Karpas-422 (cell line): Measurements from ENCODE around the gene HLA-DPA1. TPM values are rescaled to one million over a fixed set of nuclear protein-coding genes. Genes with fewer than 3 reads are reported as not detected.

ENCODE experiments used
- DNase-seq: peaks from one replicate; pipeline ENCODE4 v3.0.0-alpha.2; 2015
- H2AFZ ChIP-seq: fragments of 200-600 bp; sonication (generic); 2 replicates; pipeline ENCODE4 v1.6.1; 2014; ENCODE audit warnings: antibody characterized with exemption, low read length, mixed read lengths
- H3K27ac ChIP-seq: fragments of 200-600 bp; sonication (generic); 2 replicates; pipeline ENCODE4 v1.5.1; 2014; ENCODE audit warnings: mild to moderate bottlenecking, low read length, moderate library complexity
- H3K27me3 ChIP-seq: fragments of 200-600 bp; sonication (generic); 2 replicates; pipeline ENCODE4 v1.6.1; 2014; ENCODE audit warnings: low read length, mixed read lengths
- H3K36me3 ChIP-seq: fragments of 200-600 bp; sonication (generic); 2 replicates; pipeline ENCODE4 v1.6.1; 2014; ENCODE audit warnings: low read length, mixed read lengths; ENCODE audit not compliant: insufficient read depth
- H3K4me1 ChIP-seq: fragments of 200-600 bp; sonication (generic); 2 replicates; pipeline ENCODE4 v1.6.1; 2014; ENCODE audit warnings: mild to moderate bottlenecking, low read length, mixed read lengths
- H3K4me2 ChIP-seq: fragments of 200-600 bp; sonication (generic); 2 replicates; pipeline ENCODE4 v1.6.1; 2014; ENCODE audit warnings: low read length, low read depth, mild to moderate bottlenecking; ENCODE audit not compliant: poor library complexity, severe bottlenecking
- H3K4me3 ChIP-seq: fragments of 200-600 bp; sonication (generic); 2 replicates; pipeline ENCODE4 v1.5.1; 2014; ENCODE audit warnings: mild to moderate bottlenecking, antibody characterized with exemption, low read length, mixed read lengths
- H3K79me2 ChIP-seq: fragments of 200-600 bp; sonication (generic); 2 replicates; pipeline ENCODE4 v1.6.1; 2014; ENCODE audit warnings: mild to moderate bottlenecking, low read length, mixed read lengths
- H3K9ac ChIP-seq: fragments of 200-600 bp; sonication (generic); 2 replicates; pipeline ENCODE4 v1.6.0; 2014; ENCODE audit warnings: low read length
- H3K9me2 ChIP-seq: fragments of 200-600 bp; sonication (generic), shearing (Covaris generic); replicated peaks from 2 replicates; pipeline ENCODE4 v1.6.0; 2014; ENCODE audit warnings: mild to moderate bottlenecking, low read length, moderate library complexity; ENCODE audit not compliant: insufficient read depth
- H3K9me3 ChIP-seq: fragments of 300-700, 200-600 bp; sonication (generic); 2 replicates; pipeline ENCODE4 v1.6.1; 2014; ENCODE audit warnings: low read length, mixed read lengths
- H4K20me1 ChIP-seq: fragments of 200-600 bp; sonication (generic); 2 replicates; pipeline ENCODE4 v1.6.1; 2014; ENCODE audit warnings: mild to moderate bottlenecking, antibody characterized with exemption, low read length, low read depth; ENCODE audit not compliant: insufficient read depth
- total RNA-seq: library from RNA; depleted of rRNA; stranded (reverse); fragments of >200 nt; shearing (Covaris generic); gene quantifications from 2 replicates; pipeline ENCODE4 v1.2.3, GENCODE V29; 2014; ENCODE audit warnings: low replicate concordance

Gene HLA-DPA1
- total RNA-seq, 1 experiment from 2014 or later = 780 TPM

GRCh38 chr6:33028220-33028849, 45.1 kb downstream of the HLA-DPA1 start:
- Histone ChIP-seq H3K27ac (peak overlapping the region; percentile 95), H3K4me3 (peak overlapping the region; percentile 21), H3K9ac (peak overlapping the region; percentile 65)

GRCh38 chr6:33024521-33024920, 48.9 kb downstream of the HLA-DPA1 start:
- H3K4me1 ChIP-seq = peaks cover 34% of the 10 kb centered on the region
- H3K9me3 ChIP-seq = no peaks in the 10 kb centered on the region
- H4K20me1 ChIP-seq = no peaks in the 10 kb centered on the region
- no peaks in the 10 kb centered on the region for H3K79me2 ChIP-seq
- H3K9me2 ChIP-seq = no peaks in the 10 kb centered on the region
- H2AFZ ChIP-seq = no peak overlapping the region
- no peak overlapping the region for H3K4me2 ChIP-seq
- H3K27me3 ChIP-seq = no peaks in the 10 kb centered on the region
- H3K4me3 ChIP-seq = no peak overlapping the region
- DNase-seq = no peak
- H3K36me3 ChIP-seq = no peaks in the 10 kb centered on the region
- H3K9ac ChIP-seq = no peak overlapping the region
- H3K27ac ChIP-seq = no peak overlapping the region

More at GRCh38 chr6:33028220-33028849, 45.1 kb downstream of the HLA-DPA1 start:
- H3K27me3 ChIP-seq = no peaks in the 10 kb centered on the region
- H4K20me1 ChIP-seq = no peaks in the 10 kb centered on the region
- no peaks in the 10 kb centered on the region for H3K79me2 ChIP-seq
- no peaks in the 10 kb centered on the region for H3K36me3 ChIP-seq
- H3K9me2 ChIP-seq = no peaks in the 10 kb centered on the region
- peak overlapping the region; percentile 60 for H3K4me2 ChIP-seq
- DNase-seq = peak; percentile 70
- H2AFZ ChIP-seq = peak overlapping the region; percentile 80
- peaks cover 48% of the 10 kb centered on the region for H3K4me1 ChIP-seq
- no peaks in the 10 kb centered on the region for H3K9me3 ChIP-seq

- no peaks in the 10 kb centered on the region for H3K9me2 ChIP-seq
- H3K4me3 ChIP-seq = no peak overlapping the region
- no peak overlapping the region for H3K9ac ChIP-seq
- peaks cover 34% of the 10 kb centered on the region for H3K4me1 ChIP-seq
- no peaks in the 10 kb centered on the region for H3K36me3 ChIP-seq
- DNase-seq = no peak
- no peaks in the 10 kb centered on the region for H4K20me1 ChIP-seq
- no peak overlapping the region for H3K4me2 ChIP-seq
- no peaks in the 10 kb centered on the region for H3K27me3 ChIP-seq
- H2AFZ ChIP-seq = no peak overlapping the region
- no peaks in the 10 kb centered on the region for H3K79me2 ChIP-seq
- no peak overlapping the region for H3K27ac ChIP-seq
- no peaks in the 10 kb centered on the region for H3K9me3 ChIP-seq
Measured at GRCh38 chr6:33023536-33023935, 49.9 kb downstream of the HLA-DPA1 start.

- no peaks in the 10 kb centered on the region for H3K9me3 ChIP-seq
- H3K27ac ChIP-seq = no peak overlapping the region
- no peak overlapping the region for H3K4me3 ChIP-seq
- H2AFZ ChIP-seq = no peak overlapping the region
- H3K36me3 ChIP-seq = no peaks in the 10 kb centered on the region
- peaks cover 30% of the 10 kb centered on the region for H3K4me1 ChIP-seq
- no peak overlapping the region for H3K4me2 ChIP-seq
- H3K9me2 ChIP-seq = no peaks in the 10 kb centered on the region
- DNase-seq = no peak
- H4K20me1 ChIP-seq = no peaks in the 10 kb centered on the region
- no peaks in the 10 kb centered on the region for H3K27me3 ChIP-seq
- H3K9ac ChIP-seq = no peak overlapping the region
- no peaks in the 10 kb centered on the region for H3K79me2 ChIP-seq
Measured at GRCh38 chr6:33021917-33022316, 51.5 kb downstream of the HLA-DPA1 start.

- Histone ChIP-seq H3K9ac (peak overlapping the region; percentile 63), H3K4me3 (peak overlapping the region; percentile 44), H3K79me2 (no peaks in the 10 kb centered on the region)
Measured at GRCh38 chr6:33019372-33019771, 54.1 kb downstream of the HLA-DPA1 start.

GRCh38 chr6:33018904-33019303, 54.5 kb downstream of the HLA-DPA1 start:
- H3K4me3 ChIP-seq = peak overlapping the region; percentile 44
- no peaks in the 10 kb centered on the region for H3K36me3 ChIP-seq
- peak overlapping the region; percentile 37; the same call in 1 of the 2 replicates for H2AFZ ChIP-seq
- no peaks in the 10 kb centered on the region for H3K27me3 ChIP-seq
- peak overlapping the region; percentile 81 for H3K4me2 ChIP-seq
- H3K79me2 ChIP-seq = no peaks in the 10 kb centered on the region
- peak overlapping the region; percentile 76 for H3K27ac ChIP-seq
- H3K9ac ChIP-seq = peak overlapping the region; percentile 63
- no peaks in the 10 kb centered on the region for H3K9me3 ChIP-seq
- DNase-seq = peak; percentile 95
- no peaks in the 10 kb centered on the region for H3K9me2 ChIP-seq
- H4K20me1 ChIP-seq = no peaks in the 10 kb centered on the region
- H3K4me1 ChIP-seq = peaks cover 33% of the 10 kb centered on the region

More at GRCh38 chr6:33019372-33019771, 54.1 kb downstream of the HLA-DPA1 start:
- Histone ChIP-seq H3K36me3 (no peaks in the 10 kb centered on the region), H3K9me3 (no peaks in the 10 kb centered on the region), H3K4me1 (peaks cover 33% of the 10 kb centered on the region), H2AFZ (peak overlapping the region; percentile 37; the same call in 1 of the 2 replicates), H3K27ac (peak overlapping the region; percentile 76), H3K9me2 (no peaks in the 10 kb centered on the region), H3K4me2 (peak overlapping the region; percentile 81), H4K20me1 (no peaks in the 10 kb centered on the region), H3K27me3 (no peaks in the 10 kb centered on the region)
- peak; percentile 65 for DNase-seq

GRCh38 chr6:33018418-33018817, 55.0 kb downstream of the HLA-DPA1 start:
- Histone ChIP-seq H3K79me2 (no peaks in the 10 kb centered on the region), H3K36me3 (no peaks in the 10 kb centered on the region), H3K9me3 (no peaks in the 10 kb centered on the region), H3K4me2 (peak overlapping the region; percentile 81), H3K9me2 (no peaks in the 10 kb centered on the region), H3K27me3 (no peaks in the 10 kb centered on the region), H3K9ac (peak overlapping the region; percentile 63), H3K27ac (peak overlapping the region; percentile 76), H2AFZ (no peak overlapping the region), H3K4me3 (peak overlapping the region; percentile 44), H4K20me1 (no peaks in the 10 kb centered on the region), H3K4me1 (peaks cover 33% of the 10 kb centered on the region)
- DNase-seq = peak; percentile 54

GRCh38 chr6:33017694-33018353, 55.6 kb downstream of the HLA-DPA1 start:
- Histone ChIP-seq H3K9me3 (no peaks in the 10 kb centered on the region), H3K36me3 (no peaks in the 10 kb centered on the region), H3K27me3 (no peaks in the 10 kb centered on the region), H3K4me1 (peaks cover 35% of the 10 kb centered on the region), H3K27ac (peak overlapping the region; percentile 76), H3K9me2 (no peaks in the 10 kb centered on the region), H3K79me2 (no peaks in the 10 kb centered on the region), H4K20me1 (no peaks in the 10 kb centered on the region), H2AFZ (no peak overlapping the region), H3K4me2 (peak overlapping the region; percentile 81), H3K9ac (peak overlapping the region; percentile 63), H3K4me3 (peak overlapping the region; percentile 44; the same call in 1 of the 2 replicates)
- DNase-seq = no peak
